Prostate gland (tissue), 2 donors: ENCODE data around the gene KCNG2. TPM values are rescaled to one million over a fixed set of nuclear protein-coding genes. Genes with fewer than 3 reads are reported as not detected.

ENCODE experiments used
- DNase-seq: peaks from one replicate; pipeline ENCODE4 v3.0.0-alpha.2; 2019; ENCODE audit warnings: low spot score
- H3K27ac ChIP-seq, 2 donors: fragments of 200-600 bp; sonication (generic); 2 replicates each; pipeline ENCODE4 v1.5.1; 2017 to 2019
- H3K27me3 ChIP-seq: fragments of 200-600 bp; sonication (generic); replicated peaks from 2 replicates; pipeline ENCODE4 v1.5.1; 2019; ENCODE audit not compliant: insufficient read depth
- H3K36me3 ChIP-seq, 2 donors: fragments of 200-600 bp; sonication (generic); 1 replicate in 1 of 2; 2 replicates in 1 of 2; pipeline versions ENCODE4 v1.5.1 to v1.8.1; 2017 to 2019
- H3K4me1 ChIP-seq: fragments of 200-600 bp; sonication (generic); replicated peaks from 2 replicates; pipeline ENCODE4 v1.5.1; 2019
- H3K4me3 ChIP-seq, 2 donors: fragments of 200-600 bp; sonication (generic); 2 replicates each; pipeline ENCODE4 v1.5.1; 2017 to 2019
- H3K9me3 ChIP-seq: fragments of 200-600 bp; sonication (generic); 2 replicates; pipeline ENCODE4 v1.5.1; 2017
- POLR2A ChIP-seq: fragments of 450-650 bp; IDR thresholded peaks from one replicate; pipeline ENCODE4 v1.6.1; 2016; ENCODE audit warnings: antibody characterized with exemption, mild to moderate bottlenecking
- POLR2AphosphoS5 ChIP-seq: sonication (generic); formaldehyde crosslinking; IDR thresholded peaks from one replicate; pipeline ENCODE4 v1.6.1; 2017; ENCODE audit warnings: antibody characterized with exemption
- WGBS: methylation state at CpG from one replicate; pipeline ENCODE4 v1.1.5; 2018; 5-methylcytosine and 5-hydroxymethylcytosine counted together
- intact Hi-C: fragments of 100-400 bp; cut with DNase I; formaldehyde crosslinking; loops from one replicate; pipeline ENCODE4 v1.14.2; 2022
- total RNA-seq, 2 donors: library from RNA; depleted of rRNA; stranded (reverse); fragments of >200 nt; gene quantifications; one replicate each; pipeline ENCODE4 v1.1.0, GENCODE V29; 2016
- TF ChIP-seq, protein P1 (sequence below), 4 experiments: fragments of 200-600 bp in 2 of 4; fragments of 450-650 bp in 2 of 4; sonication (generic) in 2 of 4; IDR thresholded peaks; 1 replicate in 3 of 4; 2 replicates in 1 of 4; pipeline ENCODE4 v1.5.1; 2016 to 2019; ENCODE audit warnings: antibody characterized with exemption in 4 of 4, mild to moderate bottlenecking in 2 of 4, moderate library complexity in 2 of 4

The KCNG2 gene
- total RNA-seq, 2 donors from 2014 or later = 3.7 TPM; not detected in 1

GRCh38 chr18:79905389-79905911 lies 107.7 kb downstream of the KCNG2 start:
- intact Hi-C loops = no loop called here
- Histone ChIP-seq H3K27me3 (no peaks in the 10 kb centered on the region), H3K9me3 (no peaks in the 10 kb centered on the region), H3K27ac (no peak overlapping the region), H3K4me1 (no peaks in the 10 kb centered on the region), H3K4me3 (no peak overlapping the region), H3K36me3 (no peaks in the 10 kb centered on the region)
- 93% methylated on average over 21 of the region's 21 CpGs for WGBS
- DNase-seq = peak; percentile 3
- TF ChIP-seq POLR2A = no peak

DNA sequence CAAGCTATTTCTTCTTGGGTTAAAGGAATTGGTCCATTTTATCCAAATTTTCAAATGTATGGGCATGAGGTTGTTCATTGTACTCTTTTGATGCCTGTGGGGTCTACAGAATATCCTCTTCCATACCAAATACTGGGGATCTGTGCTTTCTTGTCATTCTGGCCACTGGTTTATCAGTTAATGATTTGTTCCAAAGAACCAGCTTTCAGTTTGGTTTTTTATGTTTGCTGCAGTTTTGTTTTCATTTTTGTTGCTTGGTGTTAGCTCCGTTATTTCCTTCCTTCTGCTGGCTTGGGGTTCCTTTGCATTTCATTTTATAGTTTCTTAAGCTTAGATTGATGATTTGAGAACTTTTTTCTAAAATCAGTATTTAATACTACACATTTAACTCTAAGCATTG lies 108.3 kb downstream of the KCNG2 start:
- Histone ChIP-seq H3K9me3 (no peaks in the 10 kb centered on the region), H3K27me3 (no peaks in the 10 kb centered on the region), H3K36me3 (no peaks in the 10 kb centered on the region), H3K4me3 (no peak overlapping the region), H3K27ac (no peak overlapping the region), H3K4me1 (no peaks in the 10 kb centered on the region)
- intact Hi-C loops = no loop called here
- 86% methylated on average over 1 of the region's 1 CpG for WGBS
- TF ChIP-seq POLR2AphosphoS5 (no peak), POLR2A (no peak)
- TF ChIP-seq, protein P1, sequence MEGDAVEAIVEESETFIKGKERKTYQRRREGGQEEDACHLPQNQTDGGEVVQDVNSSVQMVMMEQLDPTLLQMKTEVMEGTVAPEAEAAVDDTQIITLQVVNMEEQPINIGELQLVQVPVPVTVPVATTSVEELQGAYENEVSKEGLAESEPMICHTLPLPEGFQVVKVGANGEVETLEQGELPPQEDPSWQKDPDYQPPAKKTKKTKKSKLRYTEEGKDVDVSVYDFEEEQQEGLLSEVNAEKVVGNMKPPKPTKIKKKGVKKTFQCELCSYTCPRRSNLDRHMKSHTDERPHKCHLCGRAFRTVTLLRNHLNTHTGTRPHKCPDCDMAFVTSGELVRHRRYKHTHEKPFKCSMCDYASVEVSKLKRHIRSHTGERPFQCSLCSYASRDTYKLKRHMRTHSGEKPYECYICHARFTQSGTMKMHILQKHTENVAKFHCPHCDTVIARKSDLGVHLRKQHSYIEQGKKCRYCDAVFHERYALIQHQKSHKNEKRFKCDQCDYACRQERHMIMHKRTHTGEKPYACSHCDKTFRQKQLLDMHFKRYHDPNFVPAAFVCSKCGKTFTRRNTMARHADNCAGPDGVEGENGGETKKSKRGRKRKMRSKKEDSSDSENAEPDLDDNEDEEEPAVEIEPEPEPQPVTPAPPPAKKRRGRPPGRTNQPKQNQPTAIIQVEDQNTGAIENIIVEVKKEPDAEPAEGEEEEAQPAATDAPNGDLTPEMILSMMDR (IDR thresholded peaks at IDR 0.05) = no peak
- no peak for DNase-seq

GRCh38 chr18:79906706-79907105 lies 109.0 kb downstream of the KCNG2 start:
- Histone ChIP-seq H3K27me3 (no peaks in the 10 kb centered on the region), H3K4me1 (no peaks in the 10 kb centered on the region), H3K4me3 (no peak overlapping the region), H3K36me3 (no peaks in the 10 kb centered on the region), H3K27ac (no peak overlapping the region), H3K9me3 (no peaks in the 10 kb centered on the region)
- intact Hi-C loops = no loop called here
- DNase-seq = no peak
- WGBS = 94% methylated on average over 2 of the region's 2 CpGs
- TF ChIP-seq, protein P1 (IDR thresholded peaks at IDR 0.05) = no peak
- TF ChIP-seq POLR2A = no peak
- no peak for TF ChIP-seq POLR2AphosphoS5

DNA sequence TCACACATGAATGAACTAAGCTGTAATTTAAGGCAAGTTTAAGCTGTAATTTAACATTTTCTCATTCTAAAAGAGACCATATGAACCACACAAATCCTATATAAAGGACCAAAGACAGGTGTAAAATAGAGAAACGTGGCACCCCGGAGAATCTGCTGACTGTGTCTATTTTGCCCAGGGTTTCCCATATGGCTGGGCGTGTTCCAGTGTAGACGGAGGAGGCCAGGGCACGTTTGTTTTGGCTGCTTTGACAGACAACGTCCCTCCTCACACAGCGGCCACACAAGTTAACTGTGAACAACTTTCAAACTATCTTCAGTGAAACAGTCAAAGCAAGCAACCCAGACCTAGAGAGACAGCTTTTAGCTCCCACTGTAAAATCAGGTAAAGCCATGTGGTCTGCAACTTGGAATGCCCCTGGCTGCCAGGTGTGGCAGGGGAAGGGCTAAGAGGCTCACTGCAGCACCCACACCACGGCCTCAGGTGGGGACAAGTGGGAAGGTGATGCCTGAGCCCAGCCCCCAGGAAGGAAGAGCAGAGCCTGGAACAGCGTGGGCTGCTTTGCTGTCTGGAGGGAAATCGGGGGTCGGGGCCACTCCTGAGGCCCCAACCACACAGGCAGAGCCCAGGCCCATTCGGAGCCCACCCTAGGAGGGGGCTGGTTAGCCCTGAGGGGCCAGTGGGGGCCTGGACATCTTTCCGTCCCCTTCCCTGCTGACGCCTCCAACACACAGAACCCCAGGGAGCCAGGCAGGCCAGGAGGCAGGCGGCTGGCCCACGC lies 113.0 kb downstream of the KCNG2 start:
- Histone ChIP-seq H3K4me3 (no peak overlapping the region), H3K27ac (no peak overlapping the region), H3K4me1 (no peaks in the 10 kb centered on the region), H3K9me3 (no peaks in the 10 kb centered on the region), H3K36me3 (no peaks in the 10 kb centered on the region), H3K27me3 (no peaks in the 10 kb centered on the region)
- WGBS = 67% methylated on average over 16 of the region's 16 CpGs
- DNase-seq = no peak
- TF ChIP-seq POLR2A (no peak), POLR2AphosphoS5 (no peak)
- TF ChIP-seq, protein P1 (IDR thresholded peaks at IDR 0.05) = no peak
- intact Hi-C loops = no loop called here

DNA sequence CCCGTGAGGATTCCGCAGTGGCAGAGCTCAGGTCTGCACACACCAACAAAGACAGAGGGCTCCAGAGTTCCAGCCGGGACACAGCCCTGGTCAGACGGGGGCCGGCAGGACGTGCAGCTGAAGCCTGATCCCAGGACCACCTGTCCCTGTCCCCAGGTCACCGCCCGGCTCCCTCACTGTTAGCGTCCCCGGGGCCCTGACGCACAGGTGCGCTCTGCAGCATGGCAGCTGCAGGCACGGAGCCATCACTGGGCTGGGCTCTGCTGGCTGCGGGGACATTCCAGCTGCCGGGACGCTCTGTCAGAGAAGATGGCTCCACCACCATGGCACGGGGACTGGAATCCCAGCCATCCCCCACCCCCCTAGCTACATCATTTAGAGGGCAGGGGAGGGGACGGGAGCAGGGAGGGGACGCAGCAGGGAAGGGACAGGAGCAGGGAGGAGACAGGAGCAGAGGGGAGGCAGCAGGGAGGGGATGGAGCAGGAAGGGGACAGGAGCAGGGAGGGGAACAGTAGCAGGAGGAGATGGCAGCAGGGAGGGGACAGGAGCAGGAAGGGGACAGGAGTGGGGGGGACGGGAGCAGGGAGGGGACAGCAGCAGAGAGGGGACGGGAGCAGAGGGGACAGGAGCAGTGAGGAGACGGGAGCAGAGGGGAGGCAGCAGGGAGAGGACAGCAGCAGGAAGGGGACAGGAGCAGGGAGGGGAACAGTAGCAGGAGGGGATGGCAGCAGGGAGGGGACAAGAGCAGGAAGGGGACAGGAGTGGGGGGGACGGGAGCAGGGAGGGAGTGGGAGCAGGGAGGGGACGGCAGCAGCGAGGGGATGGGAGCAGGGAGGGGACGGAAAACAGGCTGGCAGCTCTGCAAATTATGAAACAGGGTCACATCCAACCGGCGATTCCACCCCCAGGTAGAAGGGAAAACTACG lies 113.9 kb downstream of the KCNG2 start:
- H3K4me3 ChIP-seq = no peak overlapping the region
- H3K36me3 ChIP-seq = no peaks in the 10 kb centered on the region
- no peaks in the 10 kb centered on the region for H3K9me3 ChIP-seq
- no peaks in the 10 kb centered on the region for H3K27me3 ChIP-seq
- DNase-seq = no peak
- 48% methylated on average over 29 of the region's 29 CpGs for WGBS
- H3K27ac ChIP-seq = no peak overlapping the region
- TF ChIP-seq POLR2AphosphoS5 (no peak), POLR2A (no peak)
- TF ChIP-seq, protein P1 (IDR thresholded peaks at IDR 0.05) = no peak
- no peaks in the 10 kb centered on the region for H3K4me1 ChIP-seq
- intact Hi-C loops = no loop called here
